Measurements from ENCODE around the gene CEMIP. TPM values are rescaled to one million over a fixed set of nuclear protein-coding genes. Genes with fewer than 3 reads are reported as not detected.

CEMIP gene
- total and polyA plus RNA-seq, 5 experiments from 2014 or later = 0.13 TPM; not detected in 4

- DNase-seq = no peak
- H3K4me3 Mint-ChIP-seq = peak overlapping the region in 2 of 10 donors; percentile 38 to 39
- no peaks in the 10 kb centered on the region for H3K36me3 Mint-ChIP-seq
- H3K4me1 Mint-ChIP-seq = peaks cover 5 to 20% (median 16%) of the 10 kb centered on the region in 4 donors
- peaks cover 9 to 52% (median 36%) of the 10 kb centered on the region in 5 donors for H3K27me3 Mint-ChIP-seq
- no peak for ATAC-seq
- no peak overlapping the region for H3K27ac Mint-ChIP-seq
- peaks cover 0 to 2% (median 0%) of the 10 kb centered on the region in 9 donors for H3K9me3 Mint-ChIP-seq
- POLR2A ChIA-PET = no interaction called here
Observed at GRCh38 chr15:80778621-80778963, 578 bp upstream of the CEMIP start.

GRCh38 chr15:80779658-80780415 lies 667 bp downstream of the CEMIP start:
- Mint-ChIP-seq H3K27me3 (peaks cover 9 to 52% (median 30%) of the 10 kb centered on the region in 5 donors), H3K9me3 (peaks cover 0 to 2% (median 0%) of the 10 kb centered on the region in 9 donors), H3K4me1 (peaks cover 5 to 20% (median 18%) of the 10 kb centered on the region in 4 donors), H3K4me3 (peak overlapping the region; percentile 6 to 79 (median 68)), H3K36me3 (no peaks in the 10 kb centered on the region), H3K27ac (no peak overlapping the region)
- POLR2A ChIA-PET = no interaction called here
- no peak for ATAC-seq
- DNase-seq = no peak

GRCh38 chr15:80780416-80781221 lies 1.4 kb downstream of the CEMIP start:
- no peak for ATAC-seq
- peaks cover 9 to 52% (median 30%) of the 10 kb centered on the region in 5 donors for H3K27me3 Mint-ChIP-seq

GRCh38 chr15:80783260-80783659 lies 4.1 kb downstream of the CEMIP start:
- H3K27ac Mint-ChIP-seq = no peak overlapping the region
- H3K4me1 Mint-ChIP-seq = peaks cover 5 to 20% (median 17%) of the 10 kb centered on the region in 4 donors
- H3K4me3 Mint-ChIP-seq = peak overlapping the region in 1 of 10 donors; percentile 17
- H3K27me3 Mint-ChIP-seq = peaks cover 7 to 43% (median 23%) of the 10 kb centered on the region in 5 donors
- POLR2A ChIA-PET = no interaction called here
- DNase-seq (no peak), ATAC-seq (no peak)
- peaks cover 0 to 2% (median 0%) of the 10 kb centered on the region in 9 donors for H3K9me3 Mint-ChIP-seq
- H3K36me3 Mint-ChIP-seq = no peaks in the 10 kb centered on the region

More at GRCh38 chr15:80780416-80781221, 1.4 kb downstream of the CEMIP start:
- Mint-ChIP-seq H3K36me3 (no peaks in the 10 kb centered on the region), H3K9me3 (peaks cover 0 to 2% (median 0%) of the 10 kb centered on the region in 9 donors), H3K4me3 (peak overlapping the region in 3 of 10 donors; percentile 69 to 79 (median 72)), H3K4me1 (peaks cover 5 to 20% (median 18%) of the 10 kb centered on the region in 4 donors), H3K27ac (no peak overlapping the region)
- POLR2A ChIA-PET = no interaction called here
- DNase-seq = no peak

- H3K27ac Mint-ChIP-seq = peak overlapping the region in 1 of 10 donors; percentile 34
- POLR2A ChIA-PET = no interaction called here
- no peak overlapping the region for H3K4me3 Mint-ChIP-seq
Observed at GRCh38 chr15:80785335-80785734, 6.2 kb downstream of the CEMIP start.

DNA sequence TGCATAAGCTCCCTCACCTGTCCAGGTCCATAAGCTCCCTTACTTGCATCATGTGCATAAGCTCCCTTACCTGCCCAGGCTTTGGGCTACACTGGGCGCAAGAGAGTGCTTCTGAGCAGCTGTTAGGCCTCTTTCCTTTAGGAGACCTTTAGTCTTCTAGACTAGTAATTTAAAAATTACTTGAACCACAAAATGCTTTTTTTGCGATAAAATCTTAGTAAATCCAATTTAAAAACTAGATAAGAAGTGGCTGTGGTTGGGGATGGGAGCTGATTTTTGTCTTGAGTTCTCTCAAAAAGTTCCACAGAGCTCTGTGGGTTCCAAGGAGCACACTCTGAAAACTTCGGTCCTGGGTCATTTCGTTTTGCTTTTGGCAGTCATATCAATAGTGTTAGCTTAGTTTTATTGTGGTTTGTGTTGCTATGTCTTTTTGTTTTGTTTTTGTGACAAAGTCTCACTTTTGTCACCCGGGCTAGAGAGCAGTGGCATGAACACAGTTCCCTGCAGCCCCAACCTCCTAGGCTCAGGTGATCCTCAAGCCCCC lies 6.7 kb downstream of the CEMIP start:
- Mint-ChIP-seq H3K9me3 (peaks cover 0 to under 1% (median 0%) of the 10 kb centered on the region in 9 donors), H3K4me3 (no peak overlapping the region), H3K27ac (no peak overlapping the region), H3K27me3 (peaks cover 5 to 40% (median 18%) of the 10 kb centered on the region in 5 donors), H3K36me3 (no peaks in the 10 kb centered on the region), H3K4me1 (peaks cover 0 to 8% (median 7%) of the 10 kb centered on the region in 4 donors)
- DNase-seq (no peak), ATAC-seq (no peak)
- POLR2A ChIA-PET = no interaction called here

More at GRCh38 chr15:80785335-80785734, 6.2 kb downstream of the CEMIP start:
- Mint-ChIP-seq H3K36me3 (no peaks in the 10 kb centered on the region), H3K4me1 (peaks cover 0 to 9% (median 8%) of the 10 kb centered on the region in 4 donors), H3K9me3 (peaks cover 0 to 2% (median 0%) of the 10 kb centered on the region in 9 donors), H3K27me3 (peaks cover 3 to 40% (median 20%) of the 10 kb centered on the region in 5 donors)
- ATAC-seq (no peak), DNase-seq (no peak)

GRCh38 chr15:80787316-80787715 lies 8.1 kb downstream of the CEMIP start:
- H3K36me3 Mint-ChIP-seq = no peaks in the 10 kb centered on the region
- H3K27me3 Mint-ChIP-seq = peaks cover 3 to 26% (median 8%) of the 10 kb centered on the region in 5 donors
- ATAC-seq (no peak), DNase-seq (no peak)
- H3K27ac Mint-ChIP-seq = no peak overlapping the region
- no peaks in the 10 kb centered on the region for H3K9me3 Mint-ChIP-seq
- H3K4me1 Mint-ChIP-seq = peaks cover 0 to 8% (median 7%) of the 10 kb centered on the region in 4 donors
- POLR2A ChIA-PET = no interaction called here
- no peak overlapping the region for H3K4me3 Mint-ChIP-seq

DNA sequence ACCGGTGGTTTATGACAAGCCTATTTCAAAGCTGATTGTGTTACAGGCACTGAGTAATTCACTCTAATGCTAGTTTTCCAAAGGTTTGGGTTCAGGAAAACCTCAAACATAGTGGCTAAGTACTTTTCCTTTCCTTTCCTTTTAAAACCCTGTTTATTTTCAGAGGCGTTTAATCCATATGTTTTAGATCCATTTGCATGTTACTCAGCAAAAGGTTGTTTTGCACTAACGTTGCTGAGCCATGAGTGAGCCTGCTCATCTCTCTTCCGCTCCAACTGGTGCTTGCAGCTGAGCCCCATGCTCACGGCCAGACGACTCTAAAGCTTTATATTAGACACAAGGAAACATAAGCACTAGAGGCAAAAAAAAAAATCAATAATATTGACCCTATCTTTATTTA lies 9.4 kb downstream of the CEMIP start:
- no peak overlapping the region for H3K27ac Mint-ChIP-seq
- peaks cover 0 to 4% (median 1%) of the 10 kb centered on the region in 4 donors for H3K4me1 Mint-ChIP-seq
- ATAC-seq (no peak), DNase-seq (no peak)
- no peak overlapping the region for H3K4me3 Mint-ChIP-seq
- H3K36me3 Mint-ChIP-seq = no peaks in the 10 kb centered on the region
- POLR2A ChIA-PET = no interaction called here
- H3K27me3 Mint-ChIP-seq = peaks cover 3 to 18% (median 5%) of the 10 kb centered on the region in 5 donors
- H3K9me3 Mint-ChIP-seq = no peaks in the 10 kb centered on the region

- Mint-ChIP-seq H3K36me3 (no peaks in the 10 kb centered on the region), H3K27me3 (peaks cover 3 to 20% (median 5%) of the 10 kb centered on the region in 5 donors), H3K9me3 (no peaks in the 10 kb centered on the region), H3K27ac (no peak overlapping the region), H3K4me1 (peaks cover 0 to 2% (median 0%) of the 10 kb centered on the region in 4 donors), H3K4me3 (no peak overlapping the region)
- POLR2A ChIA-PET = no interaction called here
- DNase-seq (no peak), ATAC-seq (no peak)
Observed at GRCh38 chr15:80789296-80789695, 10.1 kb downstream of the CEMIP start.

DNA sequence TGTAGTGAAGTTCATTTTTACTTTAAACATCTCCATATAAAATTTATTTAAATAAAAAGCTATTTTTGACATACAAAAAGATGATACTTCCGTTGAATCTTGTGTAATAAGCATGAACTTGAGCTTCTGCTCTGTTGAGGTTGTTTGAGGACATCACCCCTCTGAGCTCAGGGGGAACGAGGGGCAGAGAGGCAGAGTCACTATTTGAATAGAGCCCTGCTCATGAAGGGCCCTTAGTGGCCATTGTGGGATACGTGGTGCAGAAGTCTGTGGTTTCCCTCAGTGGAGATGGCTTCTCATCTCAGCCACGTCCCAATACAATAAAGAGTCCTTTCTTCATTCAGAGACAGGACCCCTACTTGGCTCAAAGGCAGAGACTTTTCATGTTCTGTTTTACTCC lies 10.6 kb downstream of the CEMIP start:
- H3K4me1 Mint-ChIP-seq = peaks cover 0 to 2% (median 0%) of the 10 kb centered on the region in 4 donors
- no peak overlapping the region for H3K27ac Mint-ChIP-seq
- POLR2A ChIA-PET = interaction anchor here (0.6 kb wide), 1 partner anchor 92 kb away, joined by 3 read pairs; no protein-coding TSS in a partner anchor
- no peak for DNase-seq
- ATAC-seq = no peak
- H3K36me3 Mint-ChIP-seq = no peaks in the 10 kb centered on the region
- no peaks in the 10 kb centered on the region for H3K9me3 Mint-ChIP-seq
- H3K4me3 Mint-ChIP-seq = no peak overlapping the region
- peaks cover 3 to 25% (median 6%) of the 10 kb centered on the region in 5 donors for H3K27me3 Mint-ChIP-seq

DNA sequence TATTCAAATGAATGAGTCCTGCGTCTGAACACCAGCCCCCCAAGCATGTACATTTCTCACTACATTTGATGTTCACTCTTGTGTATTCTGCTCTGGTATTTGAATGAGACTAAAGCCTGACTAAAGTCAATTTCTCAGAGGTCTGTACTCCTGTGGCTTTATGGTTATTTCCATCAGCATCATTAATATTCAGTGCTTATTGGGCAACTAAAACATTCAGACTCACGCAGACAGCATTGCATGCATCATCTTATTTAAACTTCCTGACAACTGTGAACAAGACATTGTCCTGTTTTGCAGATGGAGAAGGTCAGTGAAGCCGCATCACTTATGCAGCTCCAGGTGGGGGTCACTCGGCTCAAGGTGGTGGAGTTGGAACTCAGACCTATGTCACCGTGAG lies 11.1 kb downstream of the CEMIP start:
- POLR2A ChIA-PET = interaction anchor here (0.6 kb wide), 1 partner anchor 93 kb away, joined by 3 read pairs; no protein-coding TSS in a partner anchor
- no peak for ATAC-seq
- no peaks in the 10 kb centered on the region for H3K36me3 Mint-ChIP-seq

DNA sequence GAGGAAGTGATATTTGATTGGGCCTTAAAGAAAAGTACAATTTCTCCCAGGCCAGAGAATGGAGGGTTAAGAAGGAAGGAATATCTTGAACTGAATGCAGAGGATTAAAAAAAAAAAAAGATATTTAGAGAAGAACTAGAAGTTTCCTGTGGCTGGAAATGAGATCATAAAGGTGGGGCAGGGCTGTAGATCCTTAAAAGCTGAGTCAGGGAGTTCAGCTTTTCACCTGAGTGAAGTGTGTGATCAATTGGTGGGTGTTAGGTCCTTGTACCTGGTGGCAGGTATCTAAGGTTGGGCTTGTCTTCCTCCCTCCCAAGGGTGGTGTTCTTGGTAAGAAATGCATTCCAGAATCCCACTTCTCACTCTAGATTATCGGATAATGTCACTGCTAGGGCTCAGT lies 11.8 kb downstream of the CEMIP start:
- Mint-ChIP-seq H3K27me3 (peaks cover 5 to 34% (median 12%) of the 10 kb centered on the region in 5 donors), H3K4me1 (peaks cover 0 to 2% (median 0%) of the 10 kb centered on the region in 4 donors), H3K4me3 (no peak overlapping the region), H3K36me3 (no peaks in the 10 kb centered on the region), H3K9me3 (no peaks in the 10 kb centered on the region), H3K27ac (no peak overlapping the region)
- ATAC-seq = no peak
- DNase-seq = no peak
- POLR2A ChIA-PET = no interaction called here

More for the DNA sequence above, 11.1 kb downstream of the CEMIP start:
- H3K4me3 Mint-ChIP-seq = no peak overlapping the region
- no peak overlapping the region for H3K27ac Mint-ChIP-seq
- peaks cover 0 to 2% (median 0%) of the 10 kb centered on the region in 4 donors for H3K4me1 Mint-ChIP-seq
- DNase-seq = no peak
- no peaks in the 10 kb centered on the region for H3K9me3 Mint-ChIP-seq
- peaks cover 5 to 29% (median 10%) of the 10 kb centered on the region in 5 donors for H3K27me3 Mint-ChIP-seq

Measured in naive thymus-derived CD8-positive, alpha-beta T cell (primary cell).